Fibroblast of the conjunctiva (primary cell): ENCODE data around the gene EBP.

Experiments used
- DNase-seq: peaks from one replicate; pipeline ENCODE4 v3.0.0-alpha.2; 2010; ENCODE audit warnings: low read depth

The EBP gene

GRCh38 chrX:48521353-48522243 lies at the start of gene EBP:
EBP (plus strand) TSS chrX:48521808; CDS start chrX:48523772, 1,964 bp downstream.
- peak; percentile 70 for DNase-seq

- no peak for DNase-seq
Observed at GRCh38 chrX:48472225-48472624, 49.4 kb upstream of the EBP start.

- DNase-seq, result no peak
Observed at GRCh38 chrX:48472851-48473703, 48.5 kb upstream of the EBP start.

GRCh38 chrX:48473704-48473990 lies 48.0 kb upstream of the EBP start:
- no peak for DNase-seq

- DNase-seq, result no peak
Observed at GRCh38 chrX:48474127-48474526, 47.5 kb upstream of the EBP start.

GRCh38 chrX:48474581-48474980 lies 47.0 kb upstream of the EBP start:
- DNase-seq, result no peak

- DNase-seq, result no peak
Observed at GRCh38 chrX:48475296-48475695, 46.3 kb upstream of the EBP start.

- DNase-seq, result peak; percentile 86
Observed at GRCh38 chrX:48475774-48476577, 45.6 kb upstream of the EBP start, which contains the start of gene FTSJ1. FTSJ1 (plus strand) TSS chrX:48476199; CDS start chrX:48478048, 1,849 bp downstream.

GRCh38 chrX:48476919-48477318 lies 44.7 kb upstream of the EBP start:
- DNase-seq, result no peak

- no peak for DNase-seq
Observed at GRCh38 chrX:48477960-48478755, 43.5 kb upstream of the EBP start.

- no peak for DNase-seq
Observed at GRCh38 chrX:48478806-48479205, 42.8 kb upstream of the EBP start.

GRCh38 chrX:48480142-48480541 lies 41.5 kb upstream of the EBP start:
- DNase-seq, result no peak

- DNase-seq, result no peak
Observed at GRCh38 chrX:48480583-48480982, 41.0 kb upstream of the EBP start.

- DNase-seq, result no peak
Observed at GRCh38 chrX:48482526-48482925, 39.1 kb upstream of the EBP start.

- DNase-seq, result no peak
Observed at GRCh38 chrX:48487362-48487798, 34.2 kb upstream of the EBP start.

- DNase-seq, result no peak
Observed at GRCh38 chrX:48488034-48488433, 33.6 kb upstream of the EBP start.

- no peak for DNase-seq
Observed at GRCh38 chrX:48489296-48489695, 32.3 kb upstream of the EBP start.

- no peak for DNase-seq
Observed at GRCh38 chrX:48489892-48490291, 31.7 kb upstream of the EBP start.

- no peak for DNase-seq
Observed at GRCh38 chrX:48490661-48491060, 30.9 kb upstream of the EBP start.

- DNase-seq, result no peak
Observed at GRCh38 chrX:48491809-48492208, 29.8 kb upstream of the EBP start.

- no peak for DNase-seq
Observed at GRCh38 chrX:48492293-48492910, 29.2 kb upstream of the EBP start.
